Measurements from ENCODE around the gene NFATC2IP.
"Not testable (repeated sequence)": the region's sequence is repeated elsewhere in the genome, so short reads cannot be mapped to it uniquely, and the experiment has no call there.

The NFATC2IP gene

DNA sequence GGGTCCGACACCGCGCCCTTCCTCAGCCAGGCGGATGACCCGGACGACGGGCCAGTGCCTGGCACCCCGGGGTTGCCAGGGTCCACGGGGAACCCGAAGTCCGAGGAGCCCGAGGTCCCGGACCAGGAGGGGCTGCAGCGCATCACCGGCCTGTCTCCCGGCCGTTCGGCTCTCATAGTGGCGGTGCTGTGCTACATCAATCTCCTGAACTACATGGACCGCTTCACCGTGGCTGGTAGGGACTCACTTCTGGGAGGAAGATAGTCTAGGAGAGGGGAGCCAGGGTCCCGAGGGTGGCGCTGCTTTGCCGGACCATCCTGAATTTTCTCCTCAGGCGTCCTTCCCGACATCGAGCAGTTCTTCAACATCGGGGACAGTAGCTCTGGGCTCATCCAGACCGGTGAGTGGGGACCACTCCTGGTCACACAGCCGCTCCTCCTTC lies 24.4 kb downstream of the NFATC2IP start:
- no peak for DNase-seq

DNA sequence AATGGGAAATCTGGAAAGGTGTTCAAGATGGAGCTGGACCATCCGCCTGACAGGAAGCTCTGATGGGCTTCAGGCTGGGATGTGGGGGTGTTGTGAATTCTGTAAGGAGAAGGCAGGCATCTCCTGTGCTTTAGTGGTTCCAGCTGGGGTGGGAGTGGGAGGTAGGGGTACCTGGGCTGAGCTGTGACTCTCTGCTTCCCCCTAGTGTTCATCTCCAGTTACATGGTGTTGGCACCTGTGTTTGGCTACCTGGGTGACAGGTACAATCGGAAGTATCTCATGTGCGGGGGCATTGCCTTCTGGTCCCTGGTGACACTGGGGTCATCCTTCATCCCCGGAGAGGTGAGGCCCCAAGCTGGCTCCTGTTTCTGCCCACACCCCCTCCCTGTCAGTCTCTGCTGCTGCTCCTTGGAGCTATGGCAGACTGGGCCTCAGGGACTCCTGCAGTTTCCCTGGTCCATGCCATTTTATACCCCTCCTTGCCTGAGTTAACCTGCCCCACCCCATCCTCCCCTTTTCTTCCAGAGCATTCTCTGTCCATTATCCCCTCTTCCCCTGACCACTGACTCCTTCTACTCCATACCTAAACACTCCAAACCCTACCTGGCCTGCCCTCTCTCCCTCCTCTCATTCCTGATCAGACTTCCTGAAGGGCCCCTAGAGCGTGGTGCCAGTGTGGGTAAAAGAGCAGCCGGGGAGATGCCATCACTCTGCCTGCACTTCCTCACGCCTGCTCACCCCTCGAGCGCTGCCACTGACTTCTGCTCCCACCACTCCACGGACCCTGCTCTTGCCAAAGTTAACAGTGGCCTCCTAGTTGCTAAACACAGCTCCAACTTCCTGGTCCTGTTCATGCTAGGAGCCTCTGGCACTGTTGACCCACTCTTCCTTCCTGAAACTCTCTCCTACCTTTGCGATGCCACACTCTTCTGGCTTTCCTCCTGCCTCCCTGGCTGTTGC lies 27.2 kb downstream of the NFATC2IP start:
- no peak for DNase-seq

DNA sequence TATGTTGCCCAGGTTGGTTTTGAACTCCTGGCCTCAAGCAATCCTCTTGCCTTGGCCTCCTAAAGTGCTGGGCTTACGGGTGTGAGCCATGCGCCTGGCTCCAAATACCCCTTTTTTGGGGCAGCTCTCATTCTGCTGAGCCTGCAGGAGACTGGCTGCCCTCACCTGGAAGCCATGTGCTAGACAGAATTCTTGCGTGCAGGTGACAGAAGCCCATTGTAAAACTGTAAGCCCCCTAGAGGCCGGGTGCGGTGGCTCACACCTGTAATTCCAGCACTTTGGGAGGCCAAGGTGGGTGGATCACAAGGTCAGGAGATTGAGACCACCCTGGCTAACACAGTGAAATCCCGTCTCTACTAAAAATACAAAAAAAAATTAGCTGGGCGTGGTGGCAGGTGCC lies 29.6 kb downstream of the NFATC2IP start:
- DNase-seq: not testable (repeated sequence)

DNA sequence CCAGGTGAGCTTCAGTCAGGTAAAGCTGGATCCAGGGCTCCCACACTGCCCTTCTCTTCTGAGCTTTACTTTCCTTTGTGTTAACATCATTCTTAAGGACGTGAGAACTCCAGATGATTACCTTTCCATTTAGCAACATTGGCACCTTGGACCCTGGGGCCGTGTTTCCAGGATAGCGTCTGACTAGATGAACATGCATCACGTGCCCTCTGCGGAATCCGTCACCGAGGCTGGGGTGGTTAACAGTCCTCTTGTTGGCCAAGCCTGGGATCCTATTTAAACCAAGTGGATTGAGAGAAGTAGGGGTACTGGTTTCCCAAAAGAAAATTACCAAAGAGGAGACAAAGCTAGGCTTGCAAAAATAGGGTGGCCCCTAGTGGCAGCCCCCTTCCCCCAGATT lies 30.2 kb downstream of the NFATC2IP start:
- DNase-seq: no peak

DNA sequence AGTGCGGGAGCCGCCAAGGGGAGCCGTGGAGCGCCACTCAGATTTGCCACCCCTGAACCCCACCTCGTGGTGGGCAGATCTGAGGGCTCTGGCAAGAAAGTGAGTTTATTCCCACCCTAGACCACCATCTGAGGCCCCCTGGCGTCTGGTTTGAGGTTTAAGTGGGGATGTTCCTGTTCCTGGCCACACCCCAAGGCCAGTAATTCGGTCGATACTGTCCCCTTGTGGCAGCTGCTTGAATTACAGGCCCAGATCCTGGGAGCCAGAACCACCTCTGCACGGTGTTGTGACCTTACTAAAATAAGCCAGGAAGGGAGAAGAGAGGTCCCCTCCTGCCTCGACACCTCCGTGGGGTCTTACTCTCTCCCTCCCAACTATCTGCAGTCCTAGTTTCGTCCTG lies 30.8 kb downstream of the NFATC2IP start:
- DNase-seq: no peak

DNA sequence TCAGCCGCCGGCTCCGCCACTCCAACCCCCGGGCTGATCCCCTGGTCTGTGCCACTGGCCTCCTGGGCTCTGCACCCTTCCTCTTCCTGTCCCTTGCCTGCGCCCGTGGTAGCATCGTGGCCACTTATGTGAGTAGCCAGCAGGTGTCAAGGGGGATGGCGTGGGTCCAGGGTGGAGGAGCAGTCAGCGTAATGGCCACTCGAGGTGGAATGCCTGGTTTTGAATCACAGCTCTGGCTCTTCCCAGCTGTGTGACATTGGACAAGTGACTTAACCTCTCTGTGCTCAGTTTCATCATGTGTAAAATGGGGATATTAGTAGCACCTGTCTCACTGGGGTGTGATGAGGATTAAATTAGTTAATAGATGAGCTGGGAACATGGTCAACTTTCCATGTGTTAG lies 31.7 kb downstream of the NFATC2IP start:
- DNase-seq: no peak

DNA sequence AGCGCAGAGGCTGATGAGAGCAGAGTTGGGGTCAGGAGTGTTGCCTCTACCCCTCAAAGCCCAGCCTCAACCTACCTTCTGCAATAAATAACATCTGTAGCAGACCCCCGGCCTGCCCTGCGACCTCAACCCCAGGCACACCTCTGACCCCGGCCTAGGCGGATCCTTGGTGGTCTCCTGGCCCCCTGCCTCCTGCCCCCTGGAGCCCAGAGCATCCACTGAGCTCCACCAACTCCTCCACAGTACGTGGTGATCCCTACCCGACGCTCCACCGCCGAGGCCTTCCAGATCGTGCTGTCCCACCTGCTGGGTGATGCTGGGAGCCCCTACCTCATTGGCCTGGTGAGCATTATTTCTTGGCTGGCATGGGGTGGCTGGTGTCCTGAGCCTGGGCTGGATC lies 32.2 kb downstream of the NFATC2IP start:
- DNase-seq: no peak

DNA sequence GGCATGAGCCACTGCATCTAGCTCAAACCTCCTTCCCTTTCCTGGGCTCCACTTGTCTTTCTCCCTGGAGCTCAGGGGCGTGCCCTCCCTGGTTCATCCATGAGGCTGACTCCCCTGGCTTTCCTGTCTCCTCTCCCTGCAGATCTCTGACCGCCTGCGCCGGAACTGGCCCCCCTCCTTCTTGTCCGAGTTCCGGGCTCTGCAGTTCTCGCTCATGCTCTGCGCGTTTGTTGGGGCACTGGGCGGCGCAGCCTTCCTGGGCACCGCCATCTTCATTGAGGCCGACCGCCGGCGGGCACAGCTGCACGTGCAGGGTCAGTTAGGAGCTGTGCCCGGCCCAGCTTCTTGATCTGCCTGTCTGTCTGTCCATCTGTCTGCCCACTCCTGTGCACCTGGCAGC lies 32.9 kb downstream of the NFATC2IP start:
- no peak for DNase-seq

DNA sequence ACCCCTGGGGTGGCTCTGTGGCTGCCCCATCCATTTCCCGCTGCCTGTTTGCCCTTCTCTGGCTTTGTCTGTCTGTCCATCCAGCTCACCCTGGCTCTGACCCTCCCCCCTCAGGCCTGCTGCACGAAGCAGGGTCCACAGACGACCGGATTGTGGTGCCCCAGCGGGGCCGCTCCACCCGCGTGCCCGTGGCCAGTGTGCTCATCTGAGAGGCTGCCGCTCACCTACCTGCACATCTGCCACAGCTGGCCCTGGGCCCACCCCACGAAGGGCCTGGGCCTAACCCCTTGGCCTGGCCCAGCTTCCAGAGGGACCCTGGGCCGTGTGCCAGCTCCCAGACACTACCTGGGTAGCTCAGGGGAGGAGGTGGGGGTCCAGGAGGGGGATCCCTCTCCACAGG lies 33.4 kb downstream of the NFATC2IP start:
- no peak for DNase-seq

DNA sequence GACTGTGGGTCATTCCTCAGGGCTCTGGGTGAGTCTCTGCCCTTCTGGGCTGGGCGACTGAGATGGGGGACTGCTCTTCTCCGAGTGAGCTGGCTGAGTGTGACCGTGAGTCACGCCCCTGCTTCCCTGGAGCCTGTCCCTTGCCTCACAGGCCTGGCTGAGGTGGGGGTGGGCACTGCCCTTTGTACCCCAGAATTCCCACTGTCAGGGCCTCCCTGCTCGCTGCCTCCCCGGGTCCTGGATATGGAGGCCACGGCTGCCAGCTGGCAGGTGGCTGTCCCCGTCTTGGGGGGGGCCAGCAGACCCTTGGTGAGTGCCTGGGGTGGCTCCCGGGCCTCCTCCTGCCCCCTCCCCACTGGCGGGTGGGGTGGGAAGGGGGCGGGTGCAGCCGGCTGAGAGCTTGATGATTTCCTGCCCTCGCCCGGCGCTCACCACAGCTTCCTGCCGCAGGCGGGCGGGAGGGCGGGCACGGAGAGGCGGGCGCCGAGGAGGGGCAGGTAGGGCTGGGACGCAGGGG lies 33.9 kb downstream of the NFATC2IP start, which contains the start of gene LAT:
LAT (plus strand) TSS at position 434 of the 517 bp plus-strand sequence. CDS start 366 bp downstream, outside the sequence.
- no peak for DNase-seq

DNA sequence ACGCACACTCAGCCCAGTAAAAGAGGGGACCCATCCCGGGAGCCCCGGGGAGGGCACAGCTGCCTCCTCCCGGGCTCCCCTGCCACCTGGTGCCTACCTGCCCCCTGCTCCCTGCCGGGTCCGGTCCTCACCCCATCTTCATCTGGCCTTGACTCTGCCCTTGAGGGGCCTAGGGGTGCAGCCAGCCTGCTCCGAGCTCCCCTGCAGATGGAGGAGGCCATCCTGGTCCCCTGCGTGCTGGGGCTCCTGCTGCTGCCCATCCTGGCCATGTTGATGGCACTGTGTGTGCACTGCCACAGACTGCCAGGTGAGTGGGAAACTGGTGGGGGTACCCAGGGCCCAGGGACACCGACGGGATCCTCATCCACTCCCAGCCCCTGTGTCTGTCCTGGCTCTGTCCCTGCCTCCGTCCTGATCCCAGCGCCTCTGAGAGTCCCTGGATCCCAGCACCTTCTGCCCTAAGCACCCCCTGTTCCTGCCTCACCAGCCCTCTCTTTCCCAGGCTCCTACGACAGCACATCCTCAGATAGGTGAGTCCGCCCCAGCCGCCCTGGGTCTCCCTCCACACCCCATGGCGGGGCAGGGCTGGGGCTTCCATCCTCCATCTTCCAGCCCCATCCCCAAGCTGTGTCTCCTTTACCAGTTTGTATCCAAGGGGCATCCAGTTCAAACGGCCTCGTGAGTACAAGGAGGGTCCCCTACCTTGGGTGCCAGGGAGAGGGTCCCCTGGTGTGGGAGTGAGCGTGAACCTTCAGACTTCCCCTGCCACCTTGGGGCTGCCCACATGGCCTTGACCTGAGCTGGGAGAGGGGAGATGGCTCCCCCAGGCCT lies 34.7 kb downstream of the NFATC2IP start:
- no peak for DNase-seq

DNA sequence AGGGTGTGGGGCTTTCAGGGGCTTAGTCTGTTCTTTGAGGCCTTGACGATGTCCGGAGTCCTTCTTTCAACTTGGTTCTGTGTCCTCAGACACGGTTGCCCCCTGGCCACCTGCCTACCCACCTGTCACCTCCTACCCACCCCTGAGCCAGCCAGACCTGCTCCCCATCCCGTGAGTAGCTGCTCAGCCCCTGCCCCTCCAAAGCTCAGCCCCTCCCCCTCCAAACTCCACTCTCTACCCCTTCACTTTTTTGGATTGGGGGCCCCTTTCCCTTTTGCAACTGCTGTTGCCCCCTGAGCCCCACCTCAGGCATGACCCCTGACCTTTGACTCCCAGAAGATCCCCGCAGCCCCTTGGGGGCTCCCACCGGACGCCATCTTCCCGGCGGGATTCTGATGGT lies 35.3 kb downstream of the NFATC2IP start:
- no peak for DNase-seq

DNA sequence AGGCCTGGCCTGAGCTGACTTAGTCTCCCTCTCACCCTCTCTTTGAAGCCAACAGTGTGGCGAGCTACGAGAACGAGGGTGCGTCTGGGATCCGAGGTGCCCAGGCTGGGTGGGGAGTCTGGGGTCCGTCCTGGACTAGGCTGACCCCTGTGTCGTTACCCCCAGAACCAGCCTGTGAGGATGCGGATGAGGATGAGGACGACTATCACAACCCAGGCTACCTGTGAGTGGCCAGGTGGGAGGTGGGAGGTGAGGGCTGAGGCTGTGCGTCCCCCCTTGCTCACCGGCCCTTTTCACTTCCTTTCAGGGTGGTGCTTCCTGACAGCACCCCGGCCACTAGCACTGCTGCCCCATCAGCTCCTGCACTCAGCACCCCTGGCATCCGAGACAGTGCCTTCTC lies 35.8 kb downstream of the NFATC2IP start:
- no peak for DNase-seq

DNA sequence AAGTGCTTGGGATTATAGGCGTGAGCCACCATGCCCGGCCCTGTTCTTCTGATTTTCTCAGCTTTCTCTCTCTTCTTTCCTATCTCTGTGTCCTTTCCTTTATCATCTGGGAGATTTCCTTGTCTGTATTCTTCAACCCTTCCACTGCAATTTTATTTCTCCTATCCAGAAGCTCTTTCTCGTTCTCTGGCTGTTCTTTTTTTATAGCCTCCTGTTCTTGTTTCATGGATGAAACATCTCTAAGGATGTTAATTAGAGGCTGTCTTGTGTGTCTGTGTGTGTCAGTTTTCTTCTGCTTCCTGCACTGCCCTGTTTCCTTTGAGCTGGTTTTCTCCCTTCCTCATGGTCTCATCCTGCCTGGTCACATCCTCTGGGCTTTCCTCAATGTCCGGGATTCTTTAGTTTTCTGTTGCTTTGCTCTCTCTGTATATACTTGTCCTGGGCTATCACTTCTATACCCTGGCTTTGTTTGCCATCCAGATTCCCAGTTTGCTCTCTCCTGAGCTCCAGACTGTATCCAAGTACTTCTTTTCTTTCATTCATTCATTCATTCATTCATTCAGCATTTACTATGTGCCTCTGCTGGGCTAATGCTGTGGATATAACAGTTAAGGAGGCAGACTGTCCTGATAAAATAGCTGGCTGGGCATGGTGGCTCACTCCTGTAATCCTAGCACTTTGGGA lies 36.6 kb downstream of the NFATC2IP start:
- no peak for DNase-seq

DNA sequence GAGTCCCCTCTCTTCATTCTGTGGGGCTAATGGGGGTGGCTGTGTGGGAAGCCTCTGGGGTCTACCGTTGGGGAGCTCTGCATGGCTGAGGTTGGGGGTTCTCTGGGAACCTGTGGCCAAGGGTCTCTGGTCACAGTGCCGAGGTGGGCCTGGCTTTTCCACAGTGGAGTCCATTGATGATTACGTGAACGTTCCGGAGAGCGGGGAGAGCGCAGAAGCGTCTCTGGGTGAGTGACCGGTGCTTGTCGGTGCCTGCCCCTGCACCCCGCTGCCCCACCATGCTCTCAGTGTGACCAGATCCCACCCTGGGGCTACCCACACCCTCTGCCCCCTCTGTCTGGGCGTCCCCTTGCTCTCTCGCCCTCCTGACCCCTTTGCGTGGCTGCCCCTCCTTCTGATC lies 38.6 kb downstream of the NFATC2IP start:
- DNase-seq: no peak

DNA sequence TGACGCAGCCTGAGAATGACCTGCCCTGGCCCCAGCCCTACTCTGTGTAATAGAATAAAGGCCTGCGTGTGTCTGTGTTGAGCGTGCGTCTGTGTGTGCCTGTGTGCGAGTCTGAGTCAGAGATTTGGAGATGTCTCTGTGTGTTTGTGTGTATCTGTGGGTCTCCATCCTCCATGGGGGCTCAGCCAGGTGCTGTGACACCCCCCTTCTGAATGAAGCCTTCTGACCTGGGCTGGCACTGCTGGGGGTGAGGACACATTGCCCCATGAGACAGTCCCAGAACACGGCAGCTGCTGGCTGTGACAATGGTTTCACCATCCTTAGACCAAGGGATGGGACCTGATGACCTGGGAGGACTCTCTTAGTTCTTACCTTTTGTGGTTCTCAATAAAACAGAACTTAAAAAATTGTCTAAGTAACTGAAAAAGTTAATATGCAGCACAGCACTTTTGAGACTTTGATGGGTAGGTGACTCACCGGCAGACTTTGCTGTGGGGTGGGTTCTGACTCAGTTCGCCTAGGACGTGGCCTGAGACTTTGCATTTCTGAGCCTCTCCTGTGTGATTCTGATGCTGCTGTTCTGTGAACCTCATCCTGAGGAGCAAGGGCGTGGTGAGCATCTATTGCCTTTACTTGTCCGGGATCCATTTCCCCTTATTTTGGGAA lies 39.8 kb downstream of the NFATC2IP start:
- no peak for DNase-seq

DNA sequence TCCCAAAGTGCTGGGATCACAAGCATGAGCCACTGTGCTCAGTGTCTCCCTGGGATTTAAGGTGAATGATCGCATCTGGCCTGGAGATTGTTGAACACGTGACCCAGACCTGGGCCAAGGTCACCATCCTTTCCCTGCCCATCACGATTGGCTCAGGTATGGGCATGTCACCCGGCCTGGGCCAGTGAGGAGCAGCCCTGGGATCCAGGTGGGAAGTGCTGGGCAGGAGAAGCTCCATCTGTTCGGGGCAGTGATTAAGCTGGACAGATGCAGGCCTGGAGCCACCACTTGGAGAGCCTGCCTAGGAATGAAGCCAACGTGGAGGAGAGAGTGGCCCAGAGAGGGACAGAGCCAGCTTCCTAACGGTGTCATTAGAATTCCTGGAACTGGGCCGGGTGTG lies 41.0 kb downstream of the NFATC2IP start:
- DNase-seq: no peak

DNA sequence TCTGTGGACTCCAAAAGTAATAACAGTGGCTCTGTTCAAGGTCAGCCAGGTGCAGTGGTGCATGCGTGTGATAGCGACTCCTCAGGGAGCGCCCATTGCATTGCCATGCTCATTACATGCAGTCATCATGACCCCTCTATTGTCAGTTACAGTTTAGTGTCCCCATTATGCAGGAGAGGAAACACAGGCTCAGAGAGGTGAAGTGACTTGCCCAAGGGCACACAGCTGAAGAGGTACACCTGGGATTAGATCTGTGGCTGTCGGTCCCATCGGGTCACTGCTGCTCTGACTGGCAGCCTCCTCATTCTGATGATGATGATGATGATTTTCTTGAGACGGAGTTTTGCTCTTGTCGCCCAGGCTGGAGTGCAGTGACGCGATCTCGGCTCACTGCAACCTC lies 41.8 kb downstream of the NFATC2IP start:
- no peak for DNase-seq

DNA sequence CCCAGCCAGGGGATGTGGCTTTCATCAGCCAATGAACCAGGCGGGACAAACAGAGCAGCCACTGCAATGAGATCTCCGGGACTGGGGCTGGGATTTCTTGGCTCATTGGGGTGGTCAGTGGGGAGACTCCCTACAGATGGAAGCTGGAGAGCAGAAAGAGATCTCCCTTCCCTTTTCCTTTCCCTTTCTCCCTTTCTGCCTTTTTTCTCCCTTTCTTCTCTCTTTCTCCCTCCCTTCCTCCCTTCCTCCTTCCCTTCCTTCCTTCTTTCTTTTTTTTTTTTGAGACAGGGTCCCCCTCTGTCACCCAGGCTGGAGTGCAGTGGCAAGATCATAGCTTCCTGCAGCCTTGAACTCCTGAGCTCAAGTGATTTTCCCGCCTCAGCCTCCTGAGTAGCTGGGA lies 48.1 kb downstream of the NFATC2IP start:
- DNase-seq: no peak

DNA sequence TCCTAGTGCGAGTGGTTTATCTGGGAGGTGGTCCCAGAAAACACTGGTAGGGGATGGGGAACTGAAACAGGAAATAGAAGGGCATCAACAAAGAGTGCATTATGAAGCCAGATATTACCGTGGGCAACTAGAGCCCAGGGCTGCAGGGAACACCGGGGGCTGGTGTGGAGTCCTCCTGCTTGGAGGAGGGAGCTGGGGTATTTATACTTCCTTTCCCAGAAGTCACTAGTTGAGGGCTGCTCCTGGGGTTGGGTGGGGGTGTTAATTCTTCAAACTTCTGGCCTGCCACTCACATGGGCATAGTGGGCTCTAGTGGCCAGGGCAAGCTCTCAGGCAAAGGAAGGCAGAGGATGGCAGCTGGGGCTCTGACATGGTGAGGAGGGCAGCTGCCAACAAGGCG lies 48.8 kb downstream of the NFATC2IP start:
- no peak for DNase-seq

DNA sequence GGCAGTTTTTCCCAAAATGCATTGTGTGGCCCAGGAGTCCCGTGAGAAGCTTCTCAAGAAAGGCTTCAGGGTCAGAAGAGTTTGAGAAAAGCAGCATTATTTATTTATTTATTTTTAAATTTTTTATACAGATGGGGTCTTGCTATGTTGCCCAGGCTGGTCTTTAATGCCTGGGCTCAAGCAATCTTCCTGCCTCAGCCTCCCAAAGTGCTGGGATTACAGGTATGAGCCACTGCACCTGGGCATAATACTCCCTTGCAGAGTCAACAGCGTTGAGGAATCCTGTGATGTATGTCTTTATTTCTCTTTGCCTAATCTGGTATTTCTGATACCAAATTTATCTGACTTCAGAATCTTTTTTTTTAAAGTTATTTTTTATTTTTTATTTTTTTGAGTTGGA lies 49.3 kb downstream of the NFATC2IP start:
- DNase-seq: no peak

DNA sequence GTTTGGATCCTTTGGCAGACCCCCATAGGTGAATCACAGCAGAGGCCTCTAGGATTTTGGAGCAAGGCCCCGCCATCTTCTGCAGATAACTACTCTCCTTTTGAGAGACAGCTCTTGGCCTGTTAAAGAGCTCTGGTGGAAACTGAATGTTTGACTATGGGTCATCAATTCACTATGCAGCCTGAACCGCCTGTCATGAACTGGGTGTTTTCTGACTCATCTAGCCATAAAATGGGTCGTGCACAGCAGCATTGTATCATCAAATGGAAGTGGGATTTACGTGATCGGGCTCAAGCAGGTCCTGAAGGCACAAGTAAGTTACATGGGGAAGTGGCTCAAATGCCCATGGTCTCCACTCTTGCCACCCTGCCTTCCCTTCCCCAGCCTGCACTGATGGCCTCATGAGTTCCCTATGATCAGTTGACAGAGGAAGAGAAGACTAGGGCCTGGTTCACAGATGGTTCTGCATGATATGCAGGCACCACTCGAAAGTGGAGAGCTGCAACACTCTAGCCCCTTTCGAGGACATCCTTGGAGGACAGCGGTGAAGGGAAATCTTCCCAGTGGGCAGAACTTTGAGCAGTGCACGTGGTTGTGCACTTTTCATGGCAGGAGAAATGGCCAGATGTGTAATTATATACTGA lies 53.9 kb downstream of the NFATC2IP start:
- DNase-seq: not testable (repeated sequence)

Data from fibroblast of upper back skin (primary cell).